ENCODE data around the gene PKIB.

PKIB gene

DNA sequence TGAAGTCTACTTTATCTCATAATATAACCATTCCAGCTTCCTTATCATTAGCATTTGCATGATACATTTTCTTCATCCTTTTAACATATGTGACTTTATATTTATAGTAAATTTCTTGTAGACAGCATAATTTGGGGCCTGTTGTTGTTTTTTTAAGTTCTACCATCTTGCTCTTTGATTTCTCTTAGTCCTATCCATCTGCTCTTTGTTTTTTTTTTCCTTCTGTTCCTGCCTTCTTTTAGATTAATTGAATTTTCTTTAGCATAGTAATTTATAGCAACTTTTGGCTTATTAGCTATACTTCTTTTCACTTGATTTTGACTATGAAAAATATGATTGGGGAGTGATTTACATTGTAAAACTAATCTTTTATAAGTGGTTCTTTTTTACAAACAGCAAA, 150.1 kb downstream of the PKIB start:
- DNase-seq (ENCODE audit: low read depth), result no peak
- TF ChIP-seq, protein P1, sequence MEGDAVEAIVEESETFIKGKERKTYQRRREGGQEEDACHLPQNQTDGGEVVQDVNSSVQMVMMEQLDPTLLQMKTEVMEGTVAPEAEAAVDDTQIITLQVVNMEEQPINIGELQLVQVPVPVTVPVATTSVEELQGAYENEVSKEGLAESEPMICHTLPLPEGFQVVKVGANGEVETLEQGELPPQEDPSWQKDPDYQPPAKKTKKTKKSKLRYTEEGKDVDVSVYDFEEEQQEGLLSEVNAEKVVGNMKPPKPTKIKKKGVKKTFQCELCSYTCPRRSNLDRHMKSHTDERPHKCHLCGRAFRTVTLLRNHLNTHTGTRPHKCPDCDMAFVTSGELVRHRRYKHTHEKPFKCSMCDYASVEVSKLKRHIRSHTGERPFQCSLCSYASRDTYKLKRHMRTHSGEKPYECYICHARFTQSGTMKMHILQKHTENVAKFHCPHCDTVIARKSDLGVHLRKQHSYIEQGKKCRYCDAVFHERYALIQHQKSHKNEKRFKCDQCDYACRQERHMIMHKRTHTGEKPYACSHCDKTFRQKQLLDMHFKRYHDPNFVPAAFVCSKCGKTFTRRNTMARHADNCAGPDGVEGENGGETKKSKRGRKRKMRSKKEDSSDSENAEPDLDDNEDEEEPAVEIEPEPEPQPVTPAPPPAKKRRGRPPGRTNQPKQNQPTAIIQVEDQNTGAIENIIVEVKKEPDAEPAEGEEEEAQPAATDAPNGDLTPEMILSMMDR (IDR thresholded peaks at IDR 0.05; ENCODE audit: low read length, missing control alignments), result no peak
- H3K4me3 ChIP-seq (replicated peaks; ENCODE audit: low read depth, low read length), result no peak overlapping the region

DNA sequence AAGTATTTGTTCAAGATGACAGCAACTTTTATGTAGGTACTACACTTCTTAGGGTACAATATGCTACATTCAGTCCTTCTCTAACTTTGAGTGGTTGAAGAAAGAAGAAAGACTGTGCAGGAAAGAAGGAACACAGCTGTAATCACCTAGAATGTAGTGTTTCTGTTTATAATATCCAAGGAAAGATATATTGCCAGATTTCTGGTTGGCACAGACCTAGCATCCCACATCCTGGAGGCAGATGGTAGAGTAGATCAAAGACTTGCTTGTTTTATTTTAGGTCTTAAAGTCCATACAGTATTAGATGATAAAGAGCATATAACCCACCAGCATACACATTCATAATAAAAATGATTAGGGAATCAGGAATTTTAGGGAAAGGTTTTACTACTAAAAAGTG, 156.1 kb downstream of the PKIB start:
- TF ChIP-seq, protein P1 (IDR thresholded peaks at IDR 0.05; ENCODE audit: low read length, missing control alignments), result no peak
- no peak for DNase-seq (ENCODE audit: low read depth)
- no peak overlapping the region for H3K4me3 ChIP-seq (replicated peaks; ENCODE audit: low read depth, low read length)

DNA sequence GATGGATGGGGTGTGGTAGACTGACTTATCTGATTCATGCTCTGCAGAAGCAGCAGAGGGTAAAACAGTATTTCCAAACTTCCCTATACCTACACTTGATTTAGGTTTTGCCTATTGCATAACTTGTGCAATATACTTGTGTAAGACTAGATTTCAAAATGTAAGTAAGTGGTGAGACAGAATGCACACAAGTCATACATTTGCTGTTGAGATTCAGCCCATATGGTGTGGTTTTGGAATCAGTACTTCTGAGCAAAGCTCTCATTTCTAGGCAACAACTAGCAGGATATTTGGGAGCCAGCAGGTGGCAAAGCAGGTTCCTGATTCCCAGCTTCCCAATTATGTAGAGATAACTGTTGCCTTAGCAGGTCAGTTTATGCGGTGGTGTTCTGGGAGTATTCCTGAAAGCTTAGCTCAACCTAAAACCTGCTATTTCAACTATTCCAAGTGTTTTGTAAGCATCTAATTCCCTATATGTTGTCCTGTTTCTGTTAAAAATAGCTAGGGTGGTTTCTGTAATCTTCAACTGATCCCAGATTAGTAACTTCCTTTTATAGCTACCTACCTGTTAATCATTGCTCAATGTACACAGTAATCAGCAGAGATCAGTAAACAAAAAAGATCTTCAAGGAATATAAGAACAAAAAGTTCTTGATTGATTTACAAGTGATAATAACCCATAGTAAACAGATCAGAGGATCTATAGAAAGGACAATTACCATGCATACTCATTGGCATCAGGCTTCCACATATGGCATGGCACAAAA, 160.8 kb downstream of the PKIB start:
- TF ChIP-seq, protein P1 (IDR thresholded peaks at IDR 0.05; ENCODE audit: low read length, missing control alignments), result no peak
- no peak for DNase-seq (ENCODE audit: low read depth)
- H3K4me3 ChIP-seq (replicated peaks; ENCODE audit: low read depth, low read length), result no peak overlapping the region

DNA sequence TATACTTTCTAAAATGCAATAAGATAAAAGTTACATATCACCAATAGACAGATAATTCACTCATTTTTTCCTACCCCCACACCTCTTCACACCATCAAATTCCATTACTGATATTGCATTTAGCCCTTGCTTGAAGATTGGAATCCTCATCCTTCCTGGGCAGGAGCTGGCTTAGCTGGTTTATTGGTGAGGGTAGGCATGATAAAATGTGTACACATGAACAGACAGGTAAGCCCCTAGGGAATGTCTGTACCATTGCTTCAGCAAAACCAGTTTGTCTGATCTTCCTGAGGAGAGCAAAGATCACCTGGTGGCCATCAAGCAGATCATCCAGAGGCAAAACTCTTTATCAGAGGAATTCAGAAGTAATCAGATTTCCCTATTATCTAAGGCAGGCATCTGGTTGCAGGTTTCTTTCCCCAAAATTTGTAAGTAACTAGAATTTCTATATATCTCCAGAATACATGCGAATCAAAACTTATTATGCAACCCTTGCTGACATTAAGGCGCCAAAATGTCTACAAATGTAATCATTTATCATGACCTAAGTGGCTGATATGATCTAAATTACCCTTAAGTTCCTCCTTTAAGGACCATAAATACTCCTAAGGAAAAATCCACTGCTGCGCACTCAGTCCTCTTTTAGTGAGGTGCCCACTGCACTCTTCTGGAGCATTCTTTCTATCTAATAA, 162.7 kb downstream of the PKIB start:
- H3K4me3 ChIP-seq (replicated peaks; ENCODE audit: low read depth, low read length), result no peak overlapping the region
- TF ChIP-seq, protein P1 (IDR thresholded peaks at IDR 0.05; ENCODE audit: low read length, missing control alignments), result no peak
- DNase-seq (ENCODE audit: low read depth), result no peak
